Osteocyte (in vitro differentiated cells): ENCODE results near the gene BCAR1. TPM values are rescaled to one million over a fixed set of nuclear protein-coding genes. Genes with fewer than 3 reads are reported as not detected.

ENCODE experiments used
- total RNA-seq: library from RNA; stranded (reverse); gene quantifications from 2 replicates; pipeline ENCODE4 v1.2.1, GENCODE V29; 2021

BCAR1 gene
- total RNA-seq, 1 donor from 2014 or later = 138 TPM

Other genes starting within 250 kb of the BCAR1 start
- 1.2 and 1.3 TPM in 2 replicates for gene LDHD, start 134.8 kb downstream of the BCAR1 start, total RNA-seq
- 16.5 and 17.0 TPM in 2 replicates for gene ZFP1, start 103.1 kb downstream of the BCAR1 start, total RNA-seq
- not detected in 2 replicates for gene CTRB2, start 44.5 kb downstream of the BCAR1 start, total RNA-seq
- gene CTRB1, start 32.6 kb downstream of the BCAR1 start, total RNA-seq = not detected in 2 replicates
- gene CFDP1, start 181.9 kb upstream of the BCAR1 start, total RNA-seq = 62.4 and 65.6 TPM in 2 replicates
- 13.9 and 15.2 TPM in 2 replicates for gene TMEM170A, start 213.1 kb upstream of the BCAR1 start, total RNA-seq
- gene CHST6, start 243.8 kb upstream of the BCAR1 start, total RNA-seq = 0.43 and 0.55 TPM in 2 replicates